ENCODE data around the gene SLC41A3.
A peak's percentile ranks its signal among the peaks of the same experiment; 100 is the strongest.
"Not testable (repeated sequence)": the region's sequence is repeated elsewhere in the genome, so short reads cannot be mapped to it uniquely, and the experiment has no call there.

SLC41A3 gene

DNA sequence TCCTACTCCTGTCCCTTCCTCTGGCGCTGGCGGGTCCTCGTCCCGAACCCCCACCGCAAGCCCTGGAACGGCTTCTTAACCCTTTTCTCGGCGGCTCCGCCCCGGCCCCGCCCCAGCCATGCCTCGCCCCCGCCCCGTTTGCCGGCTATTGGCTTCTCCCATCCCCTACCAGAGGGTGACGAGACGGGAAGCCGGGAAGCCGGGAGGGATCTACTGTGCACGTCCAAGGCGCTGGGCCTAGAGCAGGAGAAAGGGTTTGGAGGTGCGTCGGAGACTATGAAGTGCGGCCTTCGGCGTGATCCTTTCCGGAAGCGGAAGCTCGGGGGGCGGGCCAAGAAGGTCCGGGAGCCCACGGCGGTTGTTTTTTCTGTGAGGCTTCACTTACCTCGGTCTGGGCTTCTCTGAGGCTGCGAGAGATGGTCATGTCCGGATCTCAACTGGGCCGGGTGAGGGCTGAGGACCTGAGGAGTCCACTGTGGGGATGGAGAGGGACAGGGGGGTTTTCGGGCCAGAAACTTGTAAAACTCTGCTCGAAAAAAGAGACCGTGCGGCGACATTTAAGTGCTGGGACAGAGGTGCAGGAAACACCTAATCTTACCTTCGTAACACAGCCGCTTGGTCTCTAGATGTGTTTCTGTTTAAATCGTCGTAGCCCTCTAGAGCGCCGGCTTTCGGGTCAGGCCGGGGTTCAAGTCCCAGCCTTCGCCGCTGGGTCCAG is 93.5 kb downstream of the SLC41A3 start:
- ChIA-PET CTCF (interaction anchor here (1.2 kb wide), 1 partner anchor 19 kb away, joined by 3 read pairs; no protein-coding TSS in a partner anchor), POLR2A (interaction anchor here (0.8 kb wide), 1 partner anchor 15 kb away, joined by 3 read pairs; no protein-coding TSS in a partner anchor)
- TF ChIP-seq, protein P1, sequence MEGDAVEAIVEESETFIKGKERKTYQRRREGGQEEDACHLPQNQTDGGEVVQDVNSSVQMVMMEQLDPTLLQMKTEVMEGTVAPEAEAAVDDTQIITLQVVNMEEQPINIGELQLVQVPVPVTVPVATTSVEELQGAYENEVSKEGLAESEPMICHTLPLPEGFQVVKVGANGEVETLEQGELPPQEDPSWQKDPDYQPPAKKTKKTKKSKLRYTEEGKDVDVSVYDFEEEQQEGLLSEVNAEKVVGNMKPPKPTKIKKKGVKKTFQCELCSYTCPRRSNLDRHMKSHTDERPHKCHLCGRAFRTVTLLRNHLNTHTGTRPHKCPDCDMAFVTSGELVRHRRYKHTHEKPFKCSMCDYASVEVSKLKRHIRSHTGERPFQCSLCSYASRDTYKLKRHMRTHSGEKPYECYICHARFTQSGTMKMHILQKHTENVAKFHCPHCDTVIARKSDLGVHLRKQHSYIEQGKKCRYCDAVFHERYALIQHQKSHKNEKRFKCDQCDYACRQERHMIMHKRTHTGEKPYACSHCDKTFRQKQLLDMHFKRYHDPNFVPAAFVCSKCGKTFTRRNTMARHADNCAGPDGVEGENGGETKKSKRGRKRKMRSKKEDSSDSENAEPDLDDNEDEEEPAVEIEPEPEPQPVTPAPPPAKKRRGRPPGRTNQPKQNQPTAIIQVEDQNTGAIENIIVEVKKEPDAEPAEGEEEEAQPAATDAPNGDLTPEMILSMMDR (IDR thresholded peaks at IDR 0.05; ENCODE audit: insufficient read depth, low read length, missing control alignments): no peak
- DNase-seq (ENCODE audit: low read depth, low spot score): peak; percentile 17
- peak overlapping the region; percentile 75 for H3K4me3 ChIP-seq (ENCODE audit: low read depth, low read length)

- CTCF ChIA-PET, POLR2A ChIA-PET: not testable (repeated sequence)
These were observed 99.0 kb downstream of the SLC41A3 start for GRCh38 chr3:125984951-125985350.

GRCh38 chr3:125977104-125977503 is 106.8 kb downstream of the SLC41A3 start:
- CTCF ChIA-PET; POLR2A ChIA-PET; H3K4me3 ChIP-seq (ENCODE audit: low read depth, low read length): not testable (repeated sequence)

More at GRCh38 chr3:125984951-125985350, 99.0 kb downstream of the SLC41A3 start:
- not testable (repeated sequence) for DNase-seq (ENCODE audit: low read depth, low spot score); H3K4me3 ChIP-seq (ENCODE audit: low read depth, low read length)

DNA sequence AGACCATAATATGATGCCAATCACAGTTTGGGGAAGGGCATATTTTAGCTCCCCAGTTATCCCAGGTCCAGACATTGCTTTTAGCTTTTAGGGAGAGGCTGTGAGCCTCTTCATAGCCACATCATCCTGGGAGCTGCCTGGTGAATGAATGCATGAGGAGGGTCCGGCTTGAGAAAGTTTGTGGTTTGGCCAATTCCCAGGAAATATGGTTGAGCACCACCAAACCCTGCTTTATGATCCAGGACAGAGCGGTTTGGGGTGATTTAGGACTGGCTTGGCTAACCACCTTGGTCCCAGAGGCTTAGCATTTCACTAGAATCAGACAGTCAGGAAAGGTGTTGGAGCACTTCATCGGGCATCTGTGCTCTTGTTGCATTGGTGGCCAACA is 107.9 kb downstream of the SLC41A3 start:
- POLR2A ChIA-PET; DNase-seq (ENCODE audit: low read depth, low spot score); H3K4me3 ChIP-seq (ENCODE audit: low read depth, low read length): not testable (repeated sequence)
- CTCF ChIA-PET: interaction anchor here (0.9 kb wide), 1 partner anchor 157 kb away, joined by 3 read pairs; no protein-coding TSS in a partner anchor

More at GRCh38 chr3:125977104-125977503, 106.8 kb downstream of the SLC41A3 start:
- not testable (repeated sequence) for DNase-seq (ENCODE audit: low read depth, low spot score)

- H3K4me3 ChIP-seq (ENCODE audit: low read depth, low read length); DNase-seq (ENCODE audit: low read depth, low spot score); POLR2A ChIA-PET: not testable (repeated sequence)
- CTCF ChIA-PET: interaction anchor here (0.9 kb wide), 1 partner anchor 158 kb away, joined by 3 read pairs; no protein-coding TSS in a partner anchor
These were observed 108.5 kb downstream of the SLC41A3 start for GRCh38 chr3:125975245-125976002.

GRCh38 chr3:125971997-125972944 is 111.7 kb downstream of the SLC41A3 start:
- POLR2A ChIA-PET; DNase-seq (ENCODE audit: low read depth, low spot score): not testable (repeated sequence)
- CTCF ChIA-PET: interaction anchor here (0.8 to 1.5 kb wide), 9 partner anchors 11 to 160 kb away, joined by 3 to 4 read pairs (median 3); no protein-coding TSS in a partner anchor
- TF ChIP-seq, protein P1 (IDR thresholded peaks at IDR 0.05; ENCODE audit: insufficient read depth, low read length, missing control alignments): peak; percentile 42
- peak overlapping the region; percentile 44 for H3K4me3 ChIP-seq (ENCODE audit: low read depth, low read length)

- H3K4me3 ChIP-seq (ENCODE audit: low read depth, low read length); CTCF ChIA-PET; DNase-seq (ENCODE audit: low read depth, low spot score); POLR2A ChIA-PET: not testable (repeated sequence)
These were observed 115.0 kb downstream of the SLC41A3 start, which contains the start of gene ROPN1B for GRCh38 chr3:125968701-125969592. Gene ROPN1B (plus strand): TSS chr3:125969178. CDS start chr3:125972055, 2,877 bp downstream.

DNA sequence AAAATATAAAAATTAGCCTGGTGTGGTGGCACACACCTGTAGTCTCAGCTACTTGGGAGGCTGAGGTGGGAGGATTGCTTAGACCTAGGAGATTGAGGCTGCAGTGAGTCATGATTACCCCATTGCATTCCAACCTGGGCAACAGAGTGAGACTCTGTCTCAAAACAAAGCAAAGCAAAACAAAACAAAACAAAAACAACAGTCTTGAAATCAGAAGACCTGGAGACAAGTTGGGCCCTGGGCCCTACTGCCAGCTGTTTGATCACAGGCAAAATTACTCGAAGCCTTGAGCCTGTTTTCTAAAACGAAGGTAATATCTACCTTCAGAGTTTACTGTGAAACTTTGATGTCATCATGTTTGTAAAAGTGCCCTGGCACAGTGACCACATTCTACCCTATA is 115.8 kb downstream of the SLC41A3 start:
- CTCF ChIA-PET; H3K4me3 ChIP-seq (ENCODE audit: low read depth, low read length); POLR2A ChIA-PET; DNase-seq (ENCODE audit: low read depth, low spot score): not testable (repeated sequence)

All from AG04449 (cell line).